Tibial nerve (tissue), 4 donors: ENCODE data around the gene PLXDC2. TPM values are rescaled to one million over a fixed set of nuclear protein-coding genes. Genes with fewer than 3 reads are reported as not detected.

Experiments used
- DNase-seq, 2 donors: peaks; one replicate each; pipeline ENCODE4 v3.0.0-alpha.2; 2019; ENCODE audit warnings: low spot score in 2 of 2
- H3K27ac ChIP-seq, 4 donors: fragments of 200-600 bp; sonication (generic) in 3 of 4; one replicate each; pipeline ENCODE4 v1.5.1; 2017 to 2019; ENCODE audit warnings: mild to moderate bottlenecking in 1 of 4
- H3K27me3 ChIP-seq, 2 donors: fragments of 200-600 bp; sonication (generic) in 1 of 2; one replicate each; pipeline versions ENCODE4 v1.5.1 to v1.6.0; 2017 to 2019
- H3K36me3 ChIP-seq, 3 donors: fragments of 200-600 bp; sonication (generic); one replicate each; pipeline ENCODE4 v1.5.1; 2018 to 2019
- H3K4me1 ChIP-seq, 4 donors: fragments of 200-600 bp; sonication (generic) in 3 of 4; one replicate each; pipeline ENCODE4 v1.5.1; 2017 to 2019
- H3K4me3 ChIP-seq, 4 donors: fragments of 200-600 bp; sonication (generic) in 3 of 4; one replicate each; pipeline ENCODE4 v1.5.1; 2017 to 2019; ENCODE audit warnings: mild to moderate bottlenecking in 1 of 4, moderate library complexity in 1 of 4
- H3K9me3 ChIP-seq, 4 donors: fragments of 200-600 bp; sonication (generic) in 3 of 4; one replicate each; pipeline ENCODE4 v1.5.1; 2017 to 2019
- EP300 ChIP-seq, 2 donors: sonication (generic); formaldehyde crosslinking; IDR thresholded peaks; one replicate each; pipeline ENCODE4 v1.6.1; 2017; ENCODE audit warnings: antibody characterized with exemption in 2 of 2, mild to moderate bottlenecking in 1 of 2
- POLR2A ChIP-seq, 2 donors: fragments of 450-650 bp; IDR thresholded peaks; one replicate each; pipeline ENCODE4 v1.6.1; 2017; ENCODE audit warnings: antibody characterized with exemption in 2 of 2, mild to moderate bottlenecking in 2 of 2, moderate library complexity in 2 of 2
- WGBS, 2 donors: methylation state at CpG; one replicate each; pipeline ENCODE4 v1.1.5; 2018; 5-methylcytosine and 5-hydroxymethylcytosine counted together
- total RNA-seq, 4 donors: library from RNA; depleted of rRNA; stranded (reverse); fragments of >200 nt; gene quantifications; one replicate each; pipeline ENCODE4 v1.1.0, GENCODE V29; 2016
- TF ChIP-seq, protein P1 (sequence below), 5 experiments: fragments of 200-600 bp in 3 of 5; fragments of 450-650 bp in 2 of 5; sonication (generic) in 3 of 5; IDR thresholded peaks; one replicate each; pipeline ENCODE4 v1.5.1; 2016 to 2019; ENCODE audit warnings: antibody characterized with exemption in 5 of 5, mild to moderate bottlenecking in 3 of 5, moderate library complexity in 2 of 5

PLXDC2 gene
- total RNA-seq, 4 donors from 2014 or later: 55.2 to 79.2 (median 74.5) TPM

- no peak overlapping the region for H3K4me3 ChIP-seq
- H3K27ac ChIP-seq: no peak overlapping the region
- peaks cover 0 to 17% (median 0%) of the 10 kb centered on the region in 4 donors for H3K4me1 ChIP-seq
- DNase-seq: no peak
- H3K9me3 ChIP-seq: peaks cover 0 to 3% (median 0%) of the 10 kb centered on the region in 4 donors
- H3K27me3 ChIP-seq: no peaks in the 10 kb centered on the region
- no peaks in the 10 kb centered on the region for H3K36me3 ChIP-seq
- 64% methylated on average over 5 of the region's 5 CpGs for WGBS, 2 donors
- TF ChIP-seq, protein P1, sequence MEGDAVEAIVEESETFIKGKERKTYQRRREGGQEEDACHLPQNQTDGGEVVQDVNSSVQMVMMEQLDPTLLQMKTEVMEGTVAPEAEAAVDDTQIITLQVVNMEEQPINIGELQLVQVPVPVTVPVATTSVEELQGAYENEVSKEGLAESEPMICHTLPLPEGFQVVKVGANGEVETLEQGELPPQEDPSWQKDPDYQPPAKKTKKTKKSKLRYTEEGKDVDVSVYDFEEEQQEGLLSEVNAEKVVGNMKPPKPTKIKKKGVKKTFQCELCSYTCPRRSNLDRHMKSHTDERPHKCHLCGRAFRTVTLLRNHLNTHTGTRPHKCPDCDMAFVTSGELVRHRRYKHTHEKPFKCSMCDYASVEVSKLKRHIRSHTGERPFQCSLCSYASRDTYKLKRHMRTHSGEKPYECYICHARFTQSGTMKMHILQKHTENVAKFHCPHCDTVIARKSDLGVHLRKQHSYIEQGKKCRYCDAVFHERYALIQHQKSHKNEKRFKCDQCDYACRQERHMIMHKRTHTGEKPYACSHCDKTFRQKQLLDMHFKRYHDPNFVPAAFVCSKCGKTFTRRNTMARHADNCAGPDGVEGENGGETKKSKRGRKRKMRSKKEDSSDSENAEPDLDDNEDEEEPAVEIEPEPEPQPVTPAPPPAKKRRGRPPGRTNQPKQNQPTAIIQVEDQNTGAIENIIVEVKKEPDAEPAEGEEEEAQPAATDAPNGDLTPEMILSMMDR (IDR thresholded peaks at IDR 0.05): no peak
- TF ChIP-seq POLR2A (IDR thresholded peaks at IDR 0.05) (no peak), EP300 (IDR thresholded peaks at IDR 0.05) (no peak)
Measured at GRCh38 chr10:20085115-20085514, 268.9 kb downstream of the PLXDC2 start.

GRCh38 chr10:20087353-20087752 is 271.1 kb downstream of the PLXDC2 start:
- Histone ChIP-seq H3K27ac (no peak overlapping the region), H3K4me1 (peaks cover 0 to 17% (median 0%) of the 10 kb centered on the region in 4 donors), H3K4me3 (no peak overlapping the region), H3K27me3 (no peaks in the 10 kb centered on the region), H3K9me3 (peaks cover 0 to 3% (median 0%) of the 10 kb centered on the region in 4 donors), H3K36me3 (no peaks in the 10 kb centered on the region)
- TF ChIP-seq, protein P1 (IDR thresholded peaks at IDR 0.05): no peak
- TF ChIP-seq POLR2A (IDR thresholded peaks at IDR 0.05): no peak
- no peak for TF ChIP-seq EP300 (IDR thresholded peaks at IDR 0.05)
- 76% methylated on average over 2 of the region's 2 CpGs for WGBS, 2 donors
- no peak for DNase-seq

DNA sequence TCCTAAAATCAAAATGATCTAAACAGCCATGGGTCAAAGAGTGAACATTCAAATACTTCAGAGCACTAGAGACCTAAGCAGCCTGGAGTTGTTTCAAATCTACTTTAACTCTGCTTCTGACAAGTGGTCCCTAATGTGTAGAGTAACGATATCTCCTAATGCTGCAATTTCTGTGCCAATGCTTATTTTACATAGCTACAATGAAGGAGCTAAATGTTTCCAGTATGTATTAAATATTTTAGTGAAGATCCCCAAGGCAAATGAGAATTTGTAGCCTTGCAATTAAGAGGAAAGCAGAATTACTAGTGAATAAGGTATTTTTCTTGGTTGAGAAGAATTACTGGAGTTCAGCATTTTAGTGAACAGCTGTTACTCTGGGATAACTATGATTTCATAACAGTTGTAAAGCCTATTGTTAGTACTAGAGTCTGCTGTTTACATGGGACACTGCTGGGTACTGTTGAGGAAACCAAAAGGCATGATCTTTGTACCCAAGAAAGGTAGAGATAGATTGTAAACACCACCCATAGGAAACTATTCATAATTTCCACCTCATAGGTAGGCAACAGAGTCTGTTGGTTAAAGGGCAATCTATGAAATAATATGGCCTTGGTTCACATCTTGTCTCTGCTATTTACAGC is 271.9 kb downstream of the PLXDC2 start:
- no peak overlapping the region for H3K4me3 ChIP-seq
- 57 to 76% methylated on average over 1 of the region's 1 CpG for WGBS, 2 donors
- H3K4me1 ChIP-seq: peaks cover 0 to 17% (median 0%) of the 10 kb centered on the region in 4 donors
- H3K27ac ChIP-seq: no peak overlapping the region
- H3K27me3 ChIP-seq: no peaks in the 10 kb centered on the region
- TF ChIP-seq, protein P1 (IDR thresholded peaks at IDR 0.05): no peak
- TF ChIP-seq EP300 (IDR thresholded peaks at IDR 0.05) (no peak), POLR2A (IDR thresholded peaks at IDR 0.05) (no peak)
- peaks cover 0 to 3% (median 0%) of the 10 kb centered on the region in 3 donors for H3K36me3 ChIP-seq
- H3K9me3 ChIP-seq: peaks cover 0 to 7% (median 0%) of the 10 kb centered on the region in 4 donors
- DNase-seq: no peak

GRCh38 chr10:20089879-20090278 is 273.6 kb downstream of the PLXDC2 start:
- no peak for DNase-seq
- WGBS, 2 donors: 91 to 93% methylated on average over 3 of the region's 3 CpGs

GRCh38 chr10:20090831-20091230 is 274.6 kb downstream of the PLXDC2 start:
- H3K4me3 ChIP-seq: no peak overlapping the region
- H3K27me3 ChIP-seq: no peaks in the 10 kb centered on the region
- H3K4me1 ChIP-seq: peaks cover 0 to 17% (median 0%) of the 10 kb centered on the region in 4 donors
- no peak for DNase-seq
- H3K36me3 ChIP-seq: peaks cover 0 to 3% (median 0%) of the 10 kb centered on the region in 3 donors
- 78 to 85% methylated on average over 3 of the region's 3 CpGs for WGBS, 2 donors
- peaks cover 0 to 7% (median 0%) of the 10 kb centered on the region in 4 donors for H3K9me3 ChIP-seq
- TF ChIP-seq EP300 (IDR thresholded peaks at IDR 0.05): no peak
- TF ChIP-seq, protein P1 (IDR thresholded peaks at IDR 0.05): no peak
- no peak for TF ChIP-seq POLR2A (IDR thresholded peaks at IDR 0.05)
- H3K27ac ChIP-seq: no peak overlapping the region

More at GRCh38 chr10:20089879-20090278, 273.6 kb downstream of the PLXDC2 start:
- H3K9me3 ChIP-seq: peaks cover 0 to 7% (median 0%) of the 10 kb centered on the region in 4 donors
- TF ChIP-seq, protein P1 (IDR thresholded peaks at IDR 0.05): no peak
- TF ChIP-seq POLR2A (IDR thresholded peaks at IDR 0.05) (no peak), EP300 (IDR thresholded peaks at IDR 0.05) (no peak)
- H3K27me3 ChIP-seq: no peaks in the 10 kb centered on the region
- no peak overlapping the region for H3K27ac ChIP-seq
- H3K4me3 ChIP-seq: no peak overlapping the region
- peaks cover 0 to 3% (median 0%) of the 10 kb centered on the region in 3 donors for H3K36me3 ChIP-seq
- H3K4me1 ChIP-seq: peaks cover 0 to 20% (median 0%) of the 10 kb centered on the region in 4 donors
